ENCODE measurements around the gene KNDC1.

The KNDC1 gene

GRCh38 chr10:133179128-133179520 is 19.1 kb downstream of the KNDC1 start:
- in situ Hi-C loops (cut with HindIII; ENCODE audit: low sequenced_read_pairs), result no loop called here

GRCh38 chr10:133179651-133180050 is 19.6 kb downstream of the KNDC1 start:
- in situ Hi-C loops (cut with HindIII; ENCODE audit: low sequenced_read_pairs), result no loop called here
- no peak for DNase-seq (ENCODE audit: low read depth)
- TF ChIP-seq CTCF (IDR thresholded peaks at IDR 0.05; ENCODE audit: low read depth, low read length, missing control alignments), result no peak
- H3K4me3 ChIP-seq (ENCODE audit: low read depth, low read length), result no peak overlapping the region

More at GRCh38 chr10:133179128-133179520, 19.1 kb downstream of the KNDC1 start:
- no peak for DNase-seq (ENCODE audit: low read depth)
- no peak for TF ChIP-seq CTCF (IDR thresholded peaks at IDR 0.05; ENCODE audit: low read depth, low read length, missing control alignments)
- no peak overlapping the region for H3K4me3 ChIP-seq (ENCODE audit: low read depth, low read length)

GRCh38 chr10:133180192-133180964 is 20.4 kb downstream of the KNDC1 start:
- DNase-seq (ENCODE audit: low read depth), result no peak
- TF ChIP-seq CTCF (IDR thresholded peaks at IDR 0.05; ENCODE audit: low read depth, low read length, missing control alignments), result no peak
- H3K4me3 ChIP-seq (ENCODE audit: low read depth, low read length), result no peak overlapping the region
- in situ Hi-C loops (cut with HindIII; ENCODE audit: low sequenced_read_pairs), result no loop called here

- no peak overlapping the region for H3K4me3 ChIP-seq (ENCODE audit: low read depth, low read length)
- no peak for TF ChIP-seq CTCF (IDR thresholded peaks at IDR 0.05; ENCODE audit: low read depth, low read length, missing control alignments)
- no peak for DNase-seq (ENCODE audit: low read depth)
- in situ Hi-C loops (cut with HindIII; ENCODE audit: low sequenced_read_pairs), result no loop called here
These were observed 21.1 kb downstream of the KNDC1 start for GRCh38 chr10:133180965-133181639.

- no peak overlapping the region for H3K4me3 ChIP-seq (ENCODE audit: low read depth, low read length)
These were observed 22.2 kb downstream of the KNDC1 start for GRCh38 chr10:133182190-133182589.

More at GRCh38 chr10:133182190-133182589, 22.2 kb downstream of the KNDC1 start:
- DNase-seq (ENCODE audit: low read depth), result no peak
- in situ Hi-C loops (cut with HindIII; ENCODE audit: low sequenced_read_pairs), result no loop called here
- no peak for TF ChIP-seq CTCF (IDR thresholded peaks at IDR 0.05; ENCODE audit: low read depth, low read length, missing control alignments)

Measured in astrocyte of the cerebellum (primary cell).